HEK293 (cell line): ENCODE measurements around the gene RBM15B.

ENCODE experiments used
- CTCF ChIA-PET: fragments of 350-600 bp; formaldehyde crosslinking; extraction: SDS; loops from one replicate; lab custom pipeline; 2021; ENCODE audit warnings: antibody characterized with exemption; lab: Yijun Ruan, JAX
- POLR2A ChIA-PET: fragments of 300-600 bp; formaldehyde crosslinking; extraction: SDS; loops from one replicate; lab custom pipeline; 2020; ENCODE audit warnings: antibody characterized with exemption, inconsistent platforms; lab: Yijun Ruan, JAX
- H3K27ac ChIP-seq: fragments of 200-500 bp; sonication (Bioruptor generic); 2 replicates; pipeline ENCODE4 v1.5.1; 2014; ENCODE audit warnings: low read depth, low read length, control low read depth, inconsistent platforms; ENCODE audit errors: extremely low read depth
- H3K36me3 ChIP-seq, 2 experiments: fragments of 200-500 bp in 1 of 2; sonication (Bioruptor generic) in 1 of 2; 1 replicate in 1 of 2; 2 replicates in 1 of 2; pipeline ENCODE4 v1.5.1; 2014 to 2017; ENCODE audit warnings: inconsistent platforms in 2 of 2, low read length in 2 of 2; ENCODE audit not compliant: control insufficient read depth in 2 of 2, insufficient read depth in 1 of 2
- H3K4me1 ChIP-seq: fragments of 200-500 bp; sonication (Bioruptor generic); 2 replicates; pipeline ENCODE4 v1.5.1; 2014; ENCODE audit warnings: mild to moderate bottlenecking, low read length, inconsistent platforms; ENCODE audit not compliant: control insufficient read depth, insufficient read depth
- H3K4me3 ChIP-seq: 2 replicates; pipeline ENCODE4 v1.5.1; 2011; ENCODE audit warnings: low read depth, mild to moderate bottlenecking, control low read depth, low read length, moderate library complexity
- H3K9me3 ChIP-seq: fragments of 200-500 bp; sonication (Bioruptor generic); 2 replicates; pipeline ENCODE4 v1.5.1; 2014; ENCODE audit warnings: low read depth, low read length, inconsistent platforms; ENCODE audit not compliant: control insufficient read depth, insufficient read depth
- GLIS1 ChIP-seq: fragments of 450-650 bp; formaldehyde crosslinking; IDR thresholded peaks from 2 replicates; pipeline ENCODE4 v1.5.1; 2016; ENCODE audit warnings: missing biosample characterization, missing genetic modification characterization
- SCRT2 ChIP-seq: fragments of 450-650 bp; formaldehyde crosslinking; IDR thresholded peaks from 2 replicates; pipeline ENCODE4 v1.5.1; 2016; ENCODE audit warnings: missing biosample characterization, missing genetic modification characterization
- ZIC2 ChIP-seq: fragments of 450-650 bp; formaldehyde crosslinking; IDR thresholded peaks from 2 replicates; pipeline ENCODE4 v1.5.1; 2016; ENCODE audit warnings: missing biosample characterization, missing genetic modification characterization
- ZNF423 ChIP-seq: fragments of 450-650 bp; formaldehyde crosslinking; IDR thresholded peaks from 2 replicates; pipeline ENCODE4 v1.5.1; 2016; ENCODE audit warnings: missing biosample characterization, missing genetic modification characterization
- ZNF513 ChIP-seq: fragments of 450-650 bp; IDR thresholded peaks from 2 replicates; pipeline ENCODE4 v1.5.1; 2018; ENCODE audit warnings: missing biosample characterization, missing genetic modification characterization
- ZNF530 ChIP-seq: fragments of 450-650 bp; formaldehyde crosslinking; IDR thresholded peaks from 2 replicates; pipeline ENCODE4 v1.5.1; 2016; ENCODE audit warnings: low read depth, missing biosample characterization, missing genetic modification characterization
- ZNF548 ChIP-seq: fragments of 450-650 bp; formaldehyde crosslinking; IDR thresholded peaks from 2 replicates; pipeline ENCODE4 v1.5.1; 2016; ENCODE audit warnings: missing biosample characterization, missing genetic modification characterization
- ZNF600 ChIP-seq: fragments of 450-650 bp; formaldehyde crosslinking; IDR thresholded peaks from 2 replicates; pipeline ENCODE4 v1.5.1; 2016; ENCODE audit warnings: missing biosample characterization, missing genetic modification characterization
- ZNF624 ChIP-seq: fragments of 450-650 bp; formaldehyde crosslinking; IDR thresholded peaks from 2 replicates; pipeline ENCODE4 v1.5.1; 2017; ENCODE audit warnings: missing biosample characterization, missing genetic modification characterization
- ZNF777 ChIP-seq: fragments of 450-650 bp; formaldehyde crosslinking; IDR thresholded peaks from 2 replicates; pipeline ENCODE4 v1.5.1; 2017; ENCODE audit warnings: missing biosample characterization, missing genetic modification characterization, borderline replicate concordance
- ZNF791 ChIP-seq: fragments of 450-650 bp; formaldehyde crosslinking; IDR thresholded peaks from 2 replicates; pipeline ENCODE4 v1.5.1; 2016; ENCODE audit warnings: missing biosample characterization, missing genetic modification characterization
- ZNF843 ChIP-seq: fragments of 450-650 bp; formaldehyde crosslinking; IDR thresholded peaks from 2 replicates; pipeline ENCODE4 v1.5.1; 2016; ENCODE audit warnings: missing biosample characterization, missing genetic modification characterization
- TF ChIP-seq, protein P1 (sequence below): fragments of 450-650 bp; formaldehyde crosslinking; IDR thresholded peaks from 2 replicates; pipeline ENCODE4 v1.5.1; 2016; ENCODE audit warnings: missing biosample characterization, missing genetic modification characterization, borderline replicate concordance
- TF ChIP-seq, protein P2 (sequence below): fragments of 450-650 bp; formaldehyde crosslinking; IDR thresholded peaks from 2 replicates; pipeline ENCODE4 v1.5.1; 2016; ENCODE audit warnings: missing biosample characterization, missing genetic modification characterization, low read depth

RBM15B gene

GRCh38 chr3:51395493-51396213 is 4.6 kb downstream of the RBM15B start:
- Histone ChIP-seq H3K27ac (no peak overlapping the region), H3K36me3 (peaks cover 0 to 80% of the 10 kb centered on the region in 2 experiments; a peak in 2 of 3 replicates), H3K4me3 (no peak overlapping the region), H3K4me1 (no peaks in the 10 kb centered on the region; the same call in 1 of the 2 replicates), H3K9me3 (no peaks in the 10 kb centered on the region)
- ChIA-PET POLR2A (interaction anchor here (0.6 to 1.6 kb wide), 4 partner anchors 12 to 1058 kb away, joined by 3 to 4 read pairs (median 3); partner anchors contain the start of gene MAPKAPK3), CTCF (interaction anchor here (0.5 to 0.9 kb wide), 4 partner anchors 16 to 144 kb away, joined by 3 read pairs; no protein-coding TSS in a partner anchor)
- TF ChIP-seq ZNF513 (tag by site-specific recombination) = no peak
- no peak for TF ChIP-seq ZNF777 (tag by site-specific recombination)
- TF ChIP-seq ZNF423 = no peak
- TF ChIP-seq ZIC2 (tag by site-specific recombination) = no peak

GRCh38 chr3:51396401-51396800 is 5.3 kb downstream of the RBM15B start:
- Histone ChIP-seq H3K9me3 (no peaks in the 10 kb centered on the region), H3K36me3 (peaks cover 0 to 84% of the 10 kb centered on the region in 2 experiments; a peak in 2 of 3 replicates), H3K4me1 (no peaks in the 10 kb centered on the region; the same call in 1 of the 2 replicates), H3K27ac (no peak overlapping the region), H3K4me3 (no peak overlapping the region)
- ChIA-PET POLR2A (interaction anchor here (1.2 to 1.6 kb wide), 3 partner anchors 103 to 1059 kb away, joined by 3 to 4 read pairs (median 3); partner anchors contain the start of genes DCAF1 and MAPKAPK3), CTCF (no interaction called here)
- no peak for TF ChIP-seq ZNF624 (tag by site-specific recombination)
- peak; percentile 25; the same call in 1 of the 2 replicates for TF ChIP-seq ZIC2 (tag by site-specific recombination)
- TF ChIP-seq ZNF791 (tag by site-specific recombination) = no peak
- 0 out of 2 replicates have a peak, but pooled peaks have one; percentile 16 for TF ChIP-seq GLIS1

- Histone ChIP-seq H3K9me3 (no peaks in the 10 kb centered on the region), H3K4me3 (no peak overlapping the region), H3K27ac (no peak overlapping the region), H3K4me1 (no peaks in the 10 kb centered on the region; the same call in 1 of the 2 replicates), H3K36me3 (peaks cover 0 to 89% of the 10 kb centered on the region in 2 experiments; a peak in 2 of 3 replicates)
- TF ChIP-seq ZNF530 (tag by site-specific recombination) (no peak), SCRT2 (tag by site-specific recombination) (no peak), ZNF600 (tag by site-specific recombination) (peak; percentile 66)
- CTCF ChIA-PET = interaction anchor here (1.2 kb wide), 1 partner anchor 37 kb away, joined by 6 read pairs; no protein-coding TSS in a partner anchor
- POLR2A ChIA-PET = interaction anchor here (1.6 to 2.2 kb wide), 3 partner anchors 12 to 1060 kb away, joined by 3 to 7 read pairs (median 4); partner anchors contain the start of genes DCAF1 and MANF
These were observed 6.3 kb downstream of the RBM15B start for GRCh38 chr3:51397392-51397791.

DNA sequence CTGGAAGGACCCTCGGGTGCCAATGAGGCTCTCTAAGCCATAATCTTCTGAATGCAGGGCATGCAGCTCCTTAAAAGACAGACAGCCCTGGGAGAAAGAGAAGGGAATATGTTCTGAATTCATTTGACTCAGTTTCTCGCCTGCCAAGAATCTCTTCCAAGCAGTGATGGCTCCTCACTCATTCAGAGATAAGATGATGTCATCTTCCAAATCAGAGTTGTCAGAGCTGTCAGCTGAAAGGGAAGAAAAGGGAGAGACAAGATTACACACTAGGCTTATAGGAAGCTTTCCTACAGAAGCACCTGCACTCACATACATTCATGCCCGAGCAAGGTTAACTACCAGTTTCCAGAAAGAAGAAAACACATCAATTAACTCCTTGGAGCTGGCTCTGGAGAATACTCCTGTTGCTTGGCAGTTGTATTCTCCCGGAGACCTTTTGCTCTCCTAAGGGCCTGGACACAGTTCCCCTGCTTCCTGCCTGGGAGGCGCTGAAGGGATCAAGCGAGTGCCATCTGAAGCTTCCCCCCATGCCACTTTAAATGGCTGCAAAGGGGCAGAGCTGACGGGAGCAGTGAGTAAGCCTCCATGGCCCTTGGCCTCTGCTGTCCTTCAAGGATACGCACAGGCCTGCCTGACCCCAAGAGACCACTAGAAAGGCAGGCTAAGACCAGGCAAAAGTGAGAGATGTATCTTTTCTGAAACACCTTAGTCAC is 7.7 kb downstream of the RBM15B start:
- Histone ChIP-seq H3K27ac (no peak overlapping the region), H3K4me1 (no peaks in the 10 kb centered on the region), H3K4me3 (no peak overlapping the region), H3K36me3 (peaks cover 0 to 86% of the 10 kb centered on the region in 2 experiments; a peak in 2 of 3 replicates)
- CTCF ChIA-PET = interaction anchor here (0.5 to 0.8 kb wide), 2 partner anchors 9 to 36 kb away, joined by 3 to 4 read pairs; no protein-coding TSS in a partner anchor
- POLR2A ChIA-PET = interaction anchor here (0.6 to 2.2 kb wide), 2 partner anchors 14 to 93 kb away, joined by 3 to 7 read pairs; partner anchors contain the start of gene MANF
- TF ChIP-seq, protein P1, sequence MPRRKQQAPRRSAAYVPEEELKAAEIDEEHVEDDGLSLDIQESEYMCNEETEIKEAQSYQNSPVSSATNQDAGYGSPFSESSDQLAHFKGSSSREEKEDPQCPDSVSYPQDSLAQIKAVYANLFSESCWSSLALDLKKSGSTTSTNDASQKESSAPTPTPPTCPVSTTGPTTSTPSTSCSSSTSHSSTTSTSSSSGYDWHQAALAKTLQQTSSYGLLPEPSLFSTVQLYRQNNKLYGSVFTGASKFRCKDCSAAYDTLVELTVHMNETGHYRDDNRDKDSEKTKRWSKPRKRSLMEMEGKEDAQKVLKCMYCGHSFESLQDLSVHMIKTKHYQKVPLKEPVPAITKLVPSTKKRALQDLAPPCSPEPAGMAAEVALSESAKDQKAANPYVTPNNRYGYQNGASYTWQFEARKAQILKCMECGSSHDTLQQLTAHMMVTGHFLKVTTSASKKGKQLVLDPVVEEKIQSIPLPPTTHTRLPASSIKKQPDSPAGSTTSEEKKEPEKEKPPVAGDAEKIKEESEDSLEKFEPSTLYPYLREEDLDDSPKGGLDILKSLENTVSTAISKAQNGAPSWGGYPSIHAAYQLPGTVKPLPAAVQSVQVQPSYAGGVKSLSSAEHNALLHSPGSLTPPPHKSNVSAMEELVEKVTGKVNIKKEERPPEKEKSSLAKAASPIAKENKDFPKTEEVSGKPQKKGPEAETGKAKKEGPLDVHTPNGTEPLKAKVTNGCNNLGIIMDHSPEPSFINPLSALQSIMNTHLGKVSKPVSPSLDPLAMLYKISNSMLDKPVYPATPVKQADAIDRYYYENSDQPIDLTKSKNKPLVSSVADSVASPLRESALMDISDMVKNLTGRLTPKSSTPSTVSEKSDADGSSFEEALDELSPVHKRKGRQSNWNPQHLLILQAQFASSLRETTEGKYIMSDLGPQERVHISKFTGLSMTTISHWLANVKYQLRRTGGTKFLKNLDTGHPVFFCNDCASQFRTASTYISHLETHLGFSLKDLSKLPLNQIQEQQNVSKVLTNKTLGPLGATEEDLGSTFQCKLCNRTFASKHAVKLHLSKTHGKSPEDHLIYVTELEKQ (tag by site-specific recombination) = no peak
- TF ChIP-seq ZNF843 (tag by site-specific recombination) (no peak), ZNF548 (no peak)
- TF ChIP-seq, protein P2, sequence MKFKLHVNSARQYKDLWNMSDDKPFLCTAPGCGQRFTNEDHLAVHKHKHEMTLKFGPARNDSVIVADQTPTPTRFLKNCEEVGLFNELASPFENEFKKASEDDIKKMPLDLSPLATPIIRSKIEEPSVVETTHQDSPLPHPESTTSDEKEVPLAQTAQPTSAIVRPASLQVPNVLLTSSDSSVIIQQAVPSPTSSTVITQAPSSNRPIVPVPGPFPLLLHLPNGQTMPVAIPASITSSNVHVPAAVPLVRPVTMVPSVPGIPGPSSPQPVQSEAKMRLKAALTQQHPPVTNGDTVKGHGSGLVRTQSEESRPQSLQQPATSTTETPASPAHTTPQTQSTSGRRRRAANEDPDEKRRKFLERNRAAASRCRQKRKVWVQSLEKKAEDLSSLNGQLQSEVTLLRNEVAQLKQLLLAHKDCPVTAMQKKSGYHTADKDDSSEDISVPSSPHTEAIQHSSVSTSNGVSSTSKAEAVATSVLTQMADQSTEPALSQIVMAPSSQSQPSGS (tag by site-specific recombination) = peak; percentile 85
- TF ChIP-seq, all 188 proteins: peak for 1
- H3K9me3 ChIP-seq = no peaks in the 10 kb centered on the region
